ENCODE data around the gene SPI1. TPM values are rescaled to one million over a fixed set of nuclear protein-coding genes. Genes with fewer than 3 reads are reported as not detected.

The SPI1 gene
- total and polyA plus RNA-seq, 2 donors (not counting 3 experiments of a cell fraction or from before 2014, with no cell fraction given) = not detected

DNA sequence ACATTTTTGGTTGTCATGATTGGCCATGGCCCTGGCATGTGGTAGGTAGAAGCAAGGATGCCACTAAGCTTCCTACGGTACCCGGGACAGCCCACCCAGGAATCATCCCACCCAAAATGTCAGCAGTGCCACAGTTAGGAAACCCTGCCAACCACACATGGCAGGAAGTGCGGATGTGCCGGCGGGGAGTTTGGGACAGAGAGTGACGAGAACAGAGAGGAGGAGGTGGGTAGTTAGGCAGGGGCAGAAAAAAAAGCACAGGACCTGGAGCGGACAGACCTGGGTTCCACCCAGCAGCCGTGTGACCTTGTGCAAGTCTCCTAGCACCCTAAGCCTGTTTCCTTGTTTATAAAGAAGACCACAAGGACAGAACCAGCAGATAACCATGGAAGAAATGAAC lies 3.3 kb downstream of the SPI1 start:
- no peak overlapping the region for H3K27ac ChIP-seq (ENCODE audit: insufficient read depth, low read depth, low read length)
- peaks cover 9% of the 10 kb centered on the region for H3K4me1 ChIP-seq (ENCODE audit: control insufficient read depth, extremely low read depth, insufficient read depth, low read length)
- CTCF ChIA-PET = interaction anchor here (0.8 to 4.7 kb wide), 13 partner anchors 11 to 242 kb away, joined by 3 to 148 read pairs (median 8); partner anchors contain the start of gene SLC39A13
- no peaks in the 10 kb centered on the region for H3K9me1 ChIP-seq (replicated peaks; ENCODE audit: control insufficient read depth, extremely low read depth, insufficient read depth, low read length)
- FAIRE-seq (no peak), DNase-seq (ENCODE audit: low read depth, low spot score) (no peak)
- no peaks in the 10 kb centered on the region for H3K36me3 ChIP-seq (ENCODE audit: control insufficient read depth in 2 of 2, extremely low read depth in 1 of 2, insufficient read depth in 2 of 2, low read length in 2 of 2)
- no peak overlapping the region for H3K4me3 ChIP-seq (replicated peaks in 1 of 3; ENCODE audit: insufficient read depth in 1 of 3, low read depth in 1 of 3, low read length in 3 of 3)
- no TSS peak for BruUV-seq (replicated peaks)
- H3K79me2 ChIP-seq (ENCODE audit: control insufficient read depth, insufficient read depth, low read length) = no peaks in the 10 kb centered on the region
- no peak overlapping the region for H3K9ac ChIP-seq (replicated peaks; ENCODE audit: extremely low read depth, insufficient read depth, low read length)
- POLR2A ChIA-PET = no interaction called here
- no peak overlapping the region for H2AFZ ChIP-seq (ENCODE audit: low read depth, low read length)
- no peak overlapping the region for H3K4me2 ChIP-seq (ENCODE audit: insufficient read depth, low read length)
- dilution Hi-C loops (cut with MboI; ENCODE audit: extremely low pct_ligation_motif_present, low sequenced_read_pairs) (no loop called here), intact Hi-C loops (cut with micrococcal nuclease) (no loop called here)
- TF ChIP-seq FOS (IDR thresholded peaks at IDR 0.05; ENCODE audit: borderline replicate concordance, insufficient read depth, low read length) (no peak), EZH2 (IDR thresholded peaks at IDR 0.05; ENCODE audit: borderline replicate concordance, low read depth, low read length, severe bottlenecking) (no peak), MYC (IDR thresholded peaks at IDR 0.05; ENCODE audit: low read depth, low read length) (no peak), GATA2 (IDR thresholded peaks at IDR 0.05; ENCODE audit: insufficient read depth, insufficient read length, low read depth, low read length) (no peak), POLR2AphosphoS5 (IDR thresholded peaks at IDR 0.05; ENCODE audit: insufficient read depth, low read depth, low read length) (no peak), POLR2A (IDR thresholded peaks at IDR 0.05; ENCODE audit: low read depth, low read length) (no peak), JUN (IDR thresholded peaks at IDR 0.05; ENCODE audit: borderline replicate concordance, insufficient read depth, insufficient read length, low read depth) (no peak)
- TF ChIP-seq, protein P1, sequence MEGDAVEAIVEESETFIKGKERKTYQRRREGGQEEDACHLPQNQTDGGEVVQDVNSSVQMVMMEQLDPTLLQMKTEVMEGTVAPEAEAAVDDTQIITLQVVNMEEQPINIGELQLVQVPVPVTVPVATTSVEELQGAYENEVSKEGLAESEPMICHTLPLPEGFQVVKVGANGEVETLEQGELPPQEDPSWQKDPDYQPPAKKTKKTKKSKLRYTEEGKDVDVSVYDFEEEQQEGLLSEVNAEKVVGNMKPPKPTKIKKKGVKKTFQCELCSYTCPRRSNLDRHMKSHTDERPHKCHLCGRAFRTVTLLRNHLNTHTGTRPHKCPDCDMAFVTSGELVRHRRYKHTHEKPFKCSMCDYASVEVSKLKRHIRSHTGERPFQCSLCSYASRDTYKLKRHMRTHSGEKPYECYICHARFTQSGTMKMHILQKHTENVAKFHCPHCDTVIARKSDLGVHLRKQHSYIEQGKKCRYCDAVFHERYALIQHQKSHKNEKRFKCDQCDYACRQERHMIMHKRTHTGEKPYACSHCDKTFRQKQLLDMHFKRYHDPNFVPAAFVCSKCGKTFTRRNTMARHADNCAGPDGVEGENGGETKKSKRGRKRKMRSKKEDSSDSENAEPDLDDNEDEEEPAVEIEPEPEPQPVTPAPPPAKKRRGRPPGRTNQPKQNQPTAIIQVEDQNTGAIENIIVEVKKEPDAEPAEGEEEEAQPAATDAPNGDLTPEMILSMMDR (IDR thresholded peaks at IDR 0.05; ENCODE audit: extremely low read depth in 1 of 2, insufficient read depth in 1 of 2, low read depth in 1 of 2, low read length in 2 of 2) = no peak
- TF ChIP-seq, protein P2, sequence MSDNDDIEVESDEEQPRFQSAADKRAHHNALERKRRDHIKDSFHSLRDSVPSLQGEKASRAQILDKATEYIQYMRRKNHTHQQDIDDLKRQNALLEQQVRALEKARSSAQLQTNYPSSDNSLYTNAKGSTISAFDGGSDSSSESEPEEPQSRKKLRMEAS (IDR thresholded peaks at IDR 0.05; ENCODE audit: insufficient read depth, insufficient read length) = no peak
- H3K9me3 ChIP-seq (replicated peaks; ENCODE audit: control insufficient read depth, insufficient read depth, low read length) = no peaks in the 10 kb centered on the region
- no peaks in the 10 kb centered on the region for H3K27me3 ChIP-seq (ENCODE audit: control insufficient read depth in 2 of 2, insufficient read depth in 2 of 2, low read length in 2 of 2)
- H4K20me1 ChIP-seq (replicated peaks; ENCODE audit: control insufficient read depth, extremely low read depth, insufficient read depth, low read length) = no peaks in the 10 kb centered on the region
